HG03139 (cell line): ENCODE results near the gene CCL16.
"Not testable (repeated sequence)": the region's sequence is repeated elsewhere in the genome, so short reads cannot be mapped to it uniquely, and the experiment has no call there.

Source experiments
- ATAC-seq: cut with Tn5 transposase; IDR thresholded peaks from one replicate; pipeline ENCODE4 v1.9.1; 2021; ENCODE audit not compliant: unreplicated experiment

Gene CCL16

GRCh38 chr17:35942588-35943186 is 38.6 kb downstream of the CCL16 start:
- ATAC-seq: no peak

DNA sequence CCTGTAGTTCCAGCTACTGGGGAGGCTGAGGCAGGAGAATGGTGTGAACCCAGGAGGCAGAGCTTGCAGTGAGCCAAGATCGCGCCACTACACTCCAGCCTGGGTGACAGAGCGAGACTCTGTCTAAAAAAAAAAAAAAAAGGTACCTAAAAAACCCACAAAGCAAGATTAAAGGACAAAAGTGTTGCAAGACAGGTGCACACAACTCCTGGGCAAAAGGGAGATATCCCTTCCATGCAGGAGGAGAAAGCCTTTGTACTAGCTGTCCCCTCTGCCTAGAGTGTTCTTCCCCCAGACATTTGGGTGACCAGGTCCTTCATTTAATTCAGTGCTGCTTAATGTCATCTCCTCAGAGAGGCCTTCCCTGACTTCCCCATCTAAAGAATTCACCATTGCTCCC is 42.8 kb downstream of the CCL16 start:
- not testable (repeated sequence) for ATAC-seq

DNA sequence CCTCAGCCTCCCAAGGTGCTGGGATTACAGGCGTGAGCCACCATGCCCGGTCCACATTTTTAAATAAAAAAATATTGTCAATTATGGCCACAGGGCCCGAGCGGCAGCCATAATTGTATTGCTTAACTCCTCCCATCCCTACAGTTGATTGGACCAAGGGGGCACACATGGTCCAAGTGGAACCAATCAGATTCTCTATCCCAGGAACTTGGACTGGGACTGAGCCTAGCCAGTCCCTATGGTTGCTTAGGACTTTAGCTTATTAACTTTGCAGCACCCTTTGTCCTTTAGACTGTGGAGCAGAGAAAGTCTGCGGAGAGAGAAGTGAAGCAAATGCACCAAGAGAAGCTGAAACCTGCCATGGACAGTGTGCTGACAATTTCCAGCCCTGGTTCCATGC is 45.2 kb downstream of the CCL16 start:
- ATAC-seq: no peak

GRCh38 chr17:35934760-35935159 is 46.5 kb downstream of the CCL16 start:
- no peak for ATAC-seq

GRCh38 chr17:35932586-35932985 is 48.7 kb downstream of the CCL16 start:
- ATAC-seq: no peak

- ATAC-seq: no peak
These were observed 49.4 kb downstream of the CCL16 start for GRCh38 chr17:35931794-35932425.

DNA sequence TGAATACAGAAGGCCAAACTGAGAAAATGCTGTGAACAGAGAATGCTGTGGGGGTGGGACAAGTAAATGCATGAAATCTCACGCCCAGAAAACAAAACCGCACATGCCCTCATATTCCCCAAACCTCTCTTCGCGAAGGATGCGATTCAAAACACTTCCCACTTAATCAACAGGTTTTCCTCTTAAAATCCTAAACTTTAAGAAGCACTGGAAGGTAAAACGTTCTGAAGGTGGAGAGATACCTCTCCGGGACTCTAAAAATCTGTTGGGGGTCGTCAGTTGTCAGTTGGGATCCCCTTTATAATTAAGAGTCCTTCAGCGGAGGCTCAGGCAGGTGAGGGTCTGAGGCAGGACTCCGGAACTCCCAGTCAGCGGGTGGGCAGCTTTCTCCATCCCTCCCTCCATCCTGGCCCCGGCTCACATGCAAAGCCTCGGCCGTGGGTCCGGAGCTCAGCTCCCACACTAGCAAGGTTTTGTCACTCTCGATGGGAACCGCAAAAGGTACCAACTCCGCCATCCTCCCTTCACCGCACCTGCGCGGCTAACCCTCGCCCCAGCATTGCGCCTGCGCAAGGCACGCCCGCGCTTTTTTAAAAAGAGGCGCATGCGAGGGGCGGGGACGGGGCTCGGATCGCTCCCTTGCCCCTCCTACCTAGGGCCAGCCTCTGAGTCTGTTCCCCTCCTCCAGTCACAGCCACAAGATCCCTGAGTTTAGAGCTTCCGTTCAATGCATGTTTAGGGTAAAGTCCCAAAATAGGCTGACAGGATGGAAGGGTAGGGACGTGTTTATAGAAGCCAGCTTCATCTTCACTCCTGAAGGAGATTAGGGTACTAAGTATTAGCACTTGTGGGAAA is 50.9 kb downstream of the CCL16 start, which contains the start of gene RDM1:
TSS of gene RDM1 (minus strand) at position 563 of the 855 bp plus-strand sequence. CDS start at position 517, 46 bp downstream.
- peak; percentile 63 for ATAC-seq

GRCh38 chr17:35927714-35928113 is 53.6 kb downstream of the CCL16 start:
- no peak for ATAC-seq
